GM21447 (cell line): ENCODE measurements around the gene SYTL2.
"Not testable (repeated sequence)": the region's sequence is repeated elsewhere in the genome, so short reads cannot be mapped to it uniquely, and the experiment has no call there.

ENCODE experiments used
- ATAC-seq: cut with Tn5 transposase; IDR thresholded peaks from one replicate; pipeline ENCODE4 v1.9.1; 2021; ENCODE audit not compliant: unreplicated experiment

The SYTL2 gene

GRCh38 chr11:85698195-85698594 lies 112.7 kb downstream of the SYTL2 start:
- ATAC-seq, result no peak

DNA sequence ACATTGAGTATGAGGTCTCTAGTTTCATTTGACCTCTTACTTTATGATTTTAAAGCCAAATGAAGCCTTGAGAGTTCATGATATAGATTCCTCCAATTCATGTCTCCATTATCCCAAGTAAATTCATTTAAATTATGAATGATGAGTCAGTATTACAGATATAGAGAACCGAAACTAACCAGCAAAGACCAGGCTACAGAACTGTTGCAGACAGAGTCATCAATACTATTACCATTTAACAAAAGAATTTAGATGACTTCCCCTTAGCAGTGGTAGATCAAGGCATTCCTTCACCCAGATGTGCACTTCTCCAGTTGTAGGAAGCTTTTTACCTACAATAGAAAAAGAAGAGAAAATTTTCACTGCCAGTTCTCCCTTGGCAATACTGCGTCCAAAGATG lies 113.2 kb downstream of the SYTL2 start:
- no peak for ATAC-seq

DNA sequence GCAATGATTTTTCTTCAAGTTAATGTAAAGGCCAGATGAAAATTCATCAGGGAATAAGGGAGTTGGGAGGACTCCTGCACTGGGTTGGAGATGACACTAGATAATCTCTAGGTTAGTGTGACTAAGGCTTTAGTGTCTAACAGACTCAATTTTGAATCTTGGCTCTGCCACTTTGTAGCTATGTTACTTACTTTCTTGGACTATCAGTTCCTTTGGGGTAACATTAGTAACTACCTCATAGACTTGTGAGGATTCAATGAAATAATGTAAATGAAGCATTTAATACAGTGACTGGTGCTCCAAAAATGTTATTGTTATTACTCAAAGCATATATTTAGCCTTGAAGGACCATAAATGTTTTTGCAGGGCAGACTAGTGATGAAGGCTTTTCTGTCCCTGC lies 115.4 kb downstream of the SYTL2 start:
- ATAC-seq, result no peak

- no peak for ATAC-seq
These were observed 116.5 kb downstream of the SYTL2 start for GRCh38 chr11:85694385-85694980.

DNA sequence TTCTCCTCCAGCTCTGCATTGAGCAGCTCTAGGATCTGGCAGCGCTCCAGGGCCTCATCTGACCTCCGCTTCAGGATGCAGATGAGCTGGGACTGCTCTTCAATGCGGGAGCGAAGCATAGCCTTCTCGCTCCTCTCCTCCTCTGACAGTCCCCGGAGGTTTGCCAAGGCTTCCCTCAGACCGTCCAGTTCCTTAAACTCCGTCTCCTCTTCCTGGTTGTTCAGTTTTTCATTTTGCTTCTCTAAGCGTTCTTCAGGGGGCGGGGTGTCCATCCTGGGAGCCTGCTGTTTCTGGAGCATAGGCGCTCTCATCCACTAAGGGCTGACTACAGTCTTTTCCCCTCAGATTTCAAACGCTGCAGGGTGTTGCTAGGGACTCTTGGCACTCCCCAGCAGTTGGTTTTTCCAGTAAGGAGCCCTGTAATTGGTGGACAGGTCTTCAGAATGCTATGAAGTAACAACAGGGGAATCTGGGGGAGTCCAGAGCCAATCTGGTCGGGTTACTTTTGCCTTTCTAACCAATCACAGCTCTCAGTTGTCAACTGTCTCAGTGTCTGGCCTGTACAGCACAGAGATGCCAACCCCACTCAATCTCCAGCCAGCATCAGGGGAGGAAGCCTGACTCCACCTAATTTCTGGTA lies 125.0 kb downstream of the SYTL2 start, which contains the start of gene CCDC89:
Gene CCDC89 (minus strand): TSS at position 376 of the 640 bp plus-strand sequence. CDS start 65 bp downstream, at position 311.
- no peak for ATAC-seq

DNA sequence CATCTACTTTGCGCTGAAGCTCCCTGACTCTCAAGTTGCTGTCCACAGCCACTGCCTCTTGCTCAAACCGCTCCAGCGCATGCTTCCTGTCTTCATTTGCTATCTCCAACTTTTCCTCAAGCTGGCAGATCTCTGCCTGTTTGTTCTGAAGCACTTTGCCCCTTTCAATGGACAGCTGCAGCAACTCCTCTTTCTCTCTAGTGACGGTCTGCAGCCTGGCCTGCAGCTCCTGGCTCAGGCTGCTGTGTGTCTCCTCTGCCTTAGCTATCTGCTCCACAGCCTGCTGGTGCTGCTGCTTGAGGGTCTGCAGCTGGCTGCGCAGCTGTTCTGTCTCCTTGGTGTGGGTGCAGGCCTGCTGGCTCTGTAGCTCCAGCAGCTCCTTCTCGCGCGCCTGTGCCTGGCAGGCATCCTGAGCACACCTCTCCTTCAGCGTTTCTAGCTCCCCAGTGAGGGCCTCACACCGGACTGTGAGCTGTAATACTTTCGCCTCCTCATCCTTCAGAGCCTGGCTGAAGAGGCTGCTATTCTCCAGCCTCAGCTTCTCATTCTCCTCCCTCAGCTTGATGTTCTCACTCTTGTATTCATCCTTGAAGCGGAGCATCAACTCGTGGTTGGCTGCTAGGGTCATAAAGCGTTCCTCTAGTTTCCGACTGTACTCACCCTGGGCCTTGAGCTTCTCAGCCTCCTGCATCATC lies 125.7 kb downstream of the SYTL2 start:
- ATAC-seq, result no peak

- no peak for ATAC-seq
These were observed 128.3 kb downstream of the SYTL2 start for GRCh38 chr11:85682330-85683305.

DNA sequence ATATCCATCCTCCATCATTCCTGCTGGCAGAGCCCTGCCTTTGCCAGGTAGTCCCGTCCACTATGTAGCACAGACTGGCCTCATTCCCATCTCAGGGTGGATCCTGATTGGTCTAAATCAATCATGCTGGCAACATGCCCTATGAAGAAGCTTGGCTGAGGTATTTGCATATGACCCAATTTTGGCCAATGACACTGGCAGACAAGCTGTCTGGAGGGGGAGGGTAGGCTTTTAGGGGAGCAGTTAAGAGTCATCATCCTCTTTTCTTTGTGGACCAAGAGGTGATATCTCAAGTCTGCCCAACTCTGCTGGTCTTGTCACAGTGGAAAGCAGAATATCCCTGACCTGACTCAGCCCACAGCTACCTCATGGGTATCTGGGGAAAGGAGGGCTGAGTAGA lies 130.0 kb downstream of the SYTL2 start:
- no peak for ATAC-seq

- ATAC-seq, result no peak
These were observed 131.4 kb downstream of the SYTL2 start for GRCh38 chr11:85679576-85679975.

- ATAC-seq, result no peak
These were observed 137.5 kb downstream of the SYTL2 start for GRCh38 chr11:85673393-85673792.

- ATAC-seq, result no peak
These were observed 138.6 kb downstream of the SYTL2 start for GRCh38 chr11:85672105-85672902.

DNA sequence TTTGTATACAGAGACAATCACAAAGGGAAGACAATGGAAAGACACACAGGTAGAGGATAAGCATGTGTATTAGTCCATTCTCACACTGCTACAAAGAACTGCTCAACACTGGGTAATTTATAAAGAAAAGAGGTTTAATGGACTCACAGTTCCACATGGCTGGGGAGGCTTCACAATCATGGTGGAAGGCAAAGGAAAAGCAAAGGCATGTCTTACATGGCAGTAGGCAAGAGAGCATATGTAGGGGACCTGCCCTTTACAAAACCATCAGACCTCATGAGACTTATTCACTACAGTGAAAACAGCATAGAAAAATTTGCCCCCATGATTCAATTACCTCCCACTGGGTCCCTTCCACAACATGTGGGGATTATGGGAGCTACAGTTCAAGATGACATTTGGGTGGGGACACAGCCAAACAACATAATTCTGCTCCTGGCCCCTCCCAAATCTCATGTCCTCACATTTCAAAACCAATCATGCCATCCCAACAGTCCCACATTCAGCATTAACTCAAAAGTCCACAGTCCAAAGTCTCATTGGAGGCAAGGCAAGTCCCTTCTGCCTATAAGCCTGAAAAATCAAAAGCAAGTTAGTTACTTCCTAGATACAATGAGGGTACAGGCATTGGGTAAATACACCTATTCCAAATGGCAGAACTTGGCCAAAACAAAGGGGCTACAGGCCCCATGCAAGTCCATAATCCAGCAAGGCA lies 139.8 kb downstream of the SYTL2 start:
- not testable (repeated sequence) for ATAC-seq

- no peak for ATAC-seq
These were observed 142.8 kb downstream of the SYTL2 start for GRCh38 chr11:85668157-85668556.

GRCh38 chr11:85666687-85667086 lies 144.3 kb downstream of the SYTL2 start:
- ATAC-seq, result no peak

DNA sequence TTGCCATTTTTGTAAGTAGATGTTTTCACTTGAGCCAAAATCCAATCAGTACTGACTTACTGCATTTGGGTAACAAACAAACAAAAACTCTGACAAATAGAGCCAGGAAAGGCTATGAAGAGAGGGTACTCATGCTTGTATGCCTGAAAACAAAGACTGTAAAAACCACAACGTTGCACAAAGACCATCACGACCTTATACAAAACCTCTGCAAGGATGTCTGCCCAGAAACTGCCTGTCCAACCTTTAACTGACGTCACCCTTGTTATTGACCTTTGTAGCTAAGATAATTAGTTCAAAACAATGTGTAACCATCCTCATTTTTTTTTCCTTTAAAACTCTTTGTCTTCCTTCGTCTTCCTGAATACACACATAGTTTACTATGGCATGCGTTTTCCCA lies 145.2 kb downstream of the SYTL2 start:
- no peak for ATAC-seq

- peak; percentile 85 for ATAC-seq
These were observed 146.1 kb downstream of the SYTL2 start, which contains the start of gene CREBZF for GRCh38 chr11:85664615-85665481. CREBZF (minus strand) TSS chr11:85665129; CDS start chr11:85664875, 254 bp downstream.

GRCh38 chr11:85663753-85664614 lies 147.0 kb downstream of the SYTL2 start:
- ATAC-seq, result peak; percentile 71
